ENCODE results near the gene CBS.
"Not testable (repeated sequence)": the region's sequence is repeated elsewhere in the genome, so short reads cannot be mapped to it uniquely, and the experiment has no call there.

The CBS gene

GRCh38 chr21:43023175-43023574, 52.5 kb downstream of the CBS start:
- no peak for DNase-seq

DNA sequence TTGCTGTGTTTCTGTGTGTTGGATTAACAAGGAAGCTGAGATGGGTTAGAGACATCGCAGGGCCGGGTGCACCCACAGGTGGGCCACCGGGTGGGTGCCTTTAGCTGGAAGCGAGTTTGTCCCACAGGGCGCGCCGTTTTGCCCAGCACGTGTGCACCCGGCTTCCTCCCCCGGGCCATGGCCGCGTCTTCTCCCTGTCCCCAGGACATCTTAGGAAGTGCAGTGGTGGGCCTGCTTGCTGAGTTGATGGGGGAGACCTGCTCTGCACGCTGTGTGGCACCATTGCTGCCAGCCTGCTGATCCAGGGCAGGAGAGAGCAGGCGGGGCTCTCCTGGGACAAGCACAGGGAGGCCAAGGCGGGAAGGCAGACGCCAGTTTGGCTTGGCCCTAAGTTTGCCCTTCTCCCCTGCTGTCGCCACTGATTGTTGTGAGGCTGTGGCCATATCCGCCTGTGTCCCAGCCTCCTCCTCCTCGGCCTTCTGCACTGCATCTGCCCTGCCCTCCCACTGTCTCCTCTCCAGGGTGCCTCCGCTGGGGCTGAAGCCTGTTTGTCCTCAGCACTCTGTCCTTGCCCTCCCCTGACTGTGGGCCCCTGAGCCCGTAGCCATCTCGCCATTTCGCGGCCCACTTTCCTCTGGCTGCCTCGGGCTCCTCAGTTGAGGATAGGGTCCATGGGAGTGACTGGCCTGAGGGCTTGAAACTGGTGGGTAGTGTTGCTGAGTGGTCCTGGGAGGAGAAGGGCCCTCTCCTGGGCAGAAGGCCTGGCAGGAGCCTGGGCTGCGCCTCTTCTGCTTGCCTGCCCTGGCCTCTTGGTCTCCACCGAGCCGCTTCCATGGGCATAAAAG, 53.7 kb downstream of the CBS start:
- no peak for DNase-seq

- no peak for DNase-seq
Measured at GRCh38 chr21:43021191-43021590, 54.4 kb downstream of the CBS start.

GRCh38 chr21:43020771-43021170, 54.9 kb downstream of the CBS start:
- DNase-seq = no peak

DNA sequence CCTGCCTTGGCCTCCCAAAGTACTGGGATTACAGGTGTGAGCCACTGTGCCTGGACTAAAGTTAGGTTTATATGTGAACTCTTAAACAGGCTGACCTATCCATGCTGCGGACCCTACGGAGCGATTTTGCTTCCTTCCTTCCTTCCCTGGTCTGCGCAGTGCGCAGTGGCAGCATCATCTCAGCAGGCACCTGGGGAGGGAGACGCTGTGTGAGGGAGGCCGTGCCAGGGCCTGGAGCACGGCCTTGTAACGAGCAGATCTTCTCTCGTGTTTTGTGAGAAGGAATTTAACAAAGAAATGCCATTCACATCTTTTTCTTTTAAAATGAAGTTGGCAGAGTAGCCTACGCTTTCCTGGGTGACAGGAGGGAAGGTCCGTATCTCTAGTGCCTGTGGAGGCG, 55.5 kb downstream of the CBS start:
- DNase-seq = no peak

- DNase-seq = no peak
Measured at GRCh38 chr21:43018519-43018918, 57.1 kb downstream of the CBS start.

GRCh38 chr21:43016728-43017127, 58.9 kb downstream of the CBS start:
- DNase-seq = no peak

DNA sequence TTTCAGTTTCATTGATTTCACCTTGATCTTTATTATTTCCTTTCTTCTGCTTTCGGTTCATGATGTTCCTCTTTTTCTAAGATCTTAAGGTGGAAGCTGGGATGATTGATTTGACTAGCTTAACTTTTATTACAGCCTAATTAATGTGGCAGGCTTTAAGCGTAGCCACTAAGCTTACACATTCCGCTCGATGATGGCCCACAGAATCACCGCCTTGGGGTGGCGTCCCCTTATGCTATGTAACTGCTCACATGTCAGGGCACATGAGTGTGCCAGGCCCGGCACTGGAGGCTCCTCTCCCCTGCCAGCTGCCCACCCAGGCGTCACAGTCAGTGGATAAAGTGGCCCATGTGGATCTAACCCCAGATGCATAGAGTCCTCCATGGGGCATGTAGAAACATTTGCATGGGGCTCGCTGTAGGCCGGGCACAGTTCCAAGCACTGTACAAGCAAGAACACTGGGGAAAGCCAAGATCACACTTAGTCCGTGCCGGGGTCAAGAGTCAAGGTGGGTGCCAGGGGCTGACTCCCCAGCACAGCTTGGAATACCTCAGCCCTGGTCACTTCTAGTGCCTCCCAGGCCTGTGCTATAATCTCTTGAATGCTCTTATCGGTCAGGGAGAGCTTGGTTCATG, 59.6 kb downstream of the CBS start:
- DNase-seq = no peak

GRCh38 chr21:43012596-43012995, 63.0 kb downstream of the CBS start:
- DNase-seq = no peak

DNA sequence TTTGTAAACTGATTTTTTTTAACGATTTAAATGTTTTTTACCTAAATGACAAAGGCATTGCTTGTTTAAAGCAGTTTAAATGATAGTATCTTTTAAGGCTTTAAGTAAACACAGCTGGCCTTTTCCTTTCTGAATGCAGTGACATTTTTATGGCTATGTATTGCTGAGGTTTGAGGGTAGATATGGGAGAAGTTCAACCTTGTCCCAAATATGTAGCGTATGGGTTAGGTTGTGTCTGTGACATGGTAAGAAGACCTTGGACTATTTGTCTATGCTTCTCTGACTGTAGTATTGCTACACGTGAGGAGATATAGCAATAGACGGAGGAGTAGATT, 68.8 kb downstream of the CBS start:
- no peak for DNase-seq

- not testable (repeated sequence) for DNase-seq
Measured at GRCh38 chr21:43006051-43006873, 69.4 kb downstream of the CBS start.

GRCh38 chr21:43005635-43006034, 70.0 kb downstream of the CBS start:
- no peak for DNase-seq

GRCh38 chr21:43004926-43005325, 70.7 kb downstream of the CBS start:
- DNase-seq = no peak
